ENCODE data around the gene SKAP1.
A peak's percentile ranks its signal among the peaks of the same experiment; 100 is the strongest.

Gene SKAP1

GRCh38 chr17:48106802-48107136 lies 323.2 kb downstream of the SKAP1 start:
- peak overlapping the region; percentile 89 for H3K4me3 ChIP-seq (ENCODE audit: low read depth, low read length)
- no peak for TF ChIP-seq CTCF (IDR thresholded peaks at IDR 0.05; ENCODE audit: insufficient read depth, low read depth, low read length, missing control alignments)
- no peak for DNase-seq (ENCODE audit: low read depth)

GRCh38 chr17:48104440-48104839 lies 325.6 kb downstream of the SKAP1 start:
- no peak for TF ChIP-seq CTCF (IDR thresholded peaks at IDR 0.05; ENCODE audit: insufficient read depth, low read depth, low read length, missing control alignments)
- H3K4me3 ChIP-seq (ENCODE audit: low read depth, low read length), result no peak overlapping the region
- no peak for DNase-seq (ENCODE audit: low read depth)

- no peak for TF ChIP-seq CTCF (IDR thresholded peaks at IDR 0.05; ENCODE audit: insufficient read depth, low read depth, low read length, missing control alignments)
- no peak for DNase-seq (ENCODE audit: low read depth)
- no peak overlapping the region for H3K4me3 ChIP-seq (ENCODE audit: low read depth, low read length)
Measured at GRCh38 chr17:48102798-48103715, 327.0 kb downstream of the SKAP1 start.

GRCh38 chr17:48102043-48102750 lies 327.8 kb downstream of the SKAP1 start:
- no peak for DNase-seq (ENCODE audit: low read depth)
- H3K4me3 ChIP-seq (ENCODE audit: low read depth, low read length), result peak overlapping the region; percentile 97
- TF ChIP-seq CTCF (IDR thresholded peaks at IDR 0.05; ENCODE audit: insufficient read depth, low read depth, low read length, missing control alignments), result no peak

- H3K4me3 ChIP-seq (ENCODE audit: low read depth, low read length), result peak within 1 kb of the TSS; percentile 97
- DNase-seq (ENCODE audit: low read depth), result peak; percentile 99
- no peak for TF ChIP-seq CTCF (IDR thresholded peaks at IDR 0.05; ENCODE audit: insufficient read depth, low read depth, low read length, missing control alignments)
Measured at GRCh38 chr17:48101012-48101720, 328.8 kb downstream of the SKAP1 start, which contains the start of gene CBX1. TSS of gene CBX1 (minus strand) at chr17:48101478. CDS start at chr17:48077004, 24,474 bp downstream.

GRCh38 chr17:48100591-48101011 lies 329.4 kb downstream of the SKAP1 start:
- no peak for TF ChIP-seq CTCF (IDR thresholded peaks at IDR 0.05; ENCODE audit: insufficient read depth, low read depth, low read length, missing control alignments)

More at GRCh38 chr17:48100591-48101011, 329.4 kb downstream of the SKAP1 start:
- H3K4me3 ChIP-seq (ENCODE audit: low read depth, low read length), result peak overlapping the region; percentile 97
- no peak for DNase-seq (ENCODE audit: low read depth)
